ENCODE data around the gene CDC42BPA. TPM values are rescaled to one million over a fixed set of nuclear protein-coding genes. Genes with fewer than 3 reads are reported as not detected.

Gene CDC42BPA
- total and polyA plus RNA-seq, 2 donors from 2014 or later, result 11.2 to 60.7 TPM

DNA sequence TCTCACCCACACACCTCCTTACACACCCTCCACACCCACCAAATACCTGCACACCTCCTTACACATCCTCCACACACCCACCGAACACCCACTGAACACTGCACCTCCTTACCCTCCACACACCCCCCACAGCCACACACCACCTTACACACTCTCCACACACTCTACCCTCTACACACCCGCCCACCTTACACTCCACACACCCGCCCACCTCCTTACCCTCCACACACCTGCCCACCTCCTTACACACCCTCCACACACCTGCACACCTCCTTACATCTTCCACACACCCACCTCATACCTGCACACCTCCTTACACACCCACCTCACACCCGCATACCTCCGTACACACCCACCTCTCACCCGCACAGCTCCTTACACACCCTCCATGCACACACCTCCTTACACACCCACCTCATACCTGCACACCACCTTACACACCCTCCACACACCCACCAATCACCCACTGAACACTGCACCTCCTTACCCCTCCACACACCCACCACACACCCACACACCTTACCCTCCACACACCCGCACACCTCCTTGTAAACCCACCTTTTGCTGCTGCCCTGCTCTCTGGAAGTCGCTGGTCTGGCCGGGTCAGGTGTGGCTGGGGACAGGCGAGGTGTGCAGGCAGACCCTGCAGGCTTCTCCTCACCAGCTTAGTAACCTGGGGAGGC lies 339.7 kb downstream of the CDC42BPA start:
- no peak for DNase-seq
- H3K27ac ChIP-seq (ENCODE audit: low read depth in 2 of 2, low read length in 2 of 2), result no peak overlapping the region
- no peak overlapping the region for H3K4me3 ChIP-seq (ENCODE audit: low read length in 3 of 3)
- peaks cover 0 to 19% (median 18%) of the 10 kb centered on the region in 3 donors for H3K4me1 ChIP-seq (ENCODE audit: control insufficient read depth in 2 of 3, insufficient read depth in 2 of 3, low read depth in 1 of 3, low read length in 3 of 3)
- no peak for FAIRE-seq
- no peaks in the 10 kb centered on the region for H3K9me3 ChIP-seq (ENCODE audit: control insufficient read depth in 2 of 3, insufficient read depth in 1 of 3, low read length in 3 of 3)
- TF ChIP-seq, protein P1, sequence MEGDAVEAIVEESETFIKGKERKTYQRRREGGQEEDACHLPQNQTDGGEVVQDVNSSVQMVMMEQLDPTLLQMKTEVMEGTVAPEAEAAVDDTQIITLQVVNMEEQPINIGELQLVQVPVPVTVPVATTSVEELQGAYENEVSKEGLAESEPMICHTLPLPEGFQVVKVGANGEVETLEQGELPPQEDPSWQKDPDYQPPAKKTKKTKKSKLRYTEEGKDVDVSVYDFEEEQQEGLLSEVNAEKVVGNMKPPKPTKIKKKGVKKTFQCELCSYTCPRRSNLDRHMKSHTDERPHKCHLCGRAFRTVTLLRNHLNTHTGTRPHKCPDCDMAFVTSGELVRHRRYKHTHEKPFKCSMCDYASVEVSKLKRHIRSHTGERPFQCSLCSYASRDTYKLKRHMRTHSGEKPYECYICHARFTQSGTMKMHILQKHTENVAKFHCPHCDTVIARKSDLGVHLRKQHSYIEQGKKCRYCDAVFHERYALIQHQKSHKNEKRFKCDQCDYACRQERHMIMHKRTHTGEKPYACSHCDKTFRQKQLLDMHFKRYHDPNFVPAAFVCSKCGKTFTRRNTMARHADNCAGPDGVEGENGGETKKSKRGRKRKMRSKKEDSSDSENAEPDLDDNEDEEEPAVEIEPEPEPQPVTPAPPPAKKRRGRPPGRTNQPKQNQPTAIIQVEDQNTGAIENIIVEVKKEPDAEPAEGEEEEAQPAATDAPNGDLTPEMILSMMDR (IDR thresholded peaks at IDR 0.05; ENCODE audit: borderline replicate concordance, extremely low read depth, insufficient read depth), result no peak
- no peak overlapping the region for H3K9ac ChIP-seq (ENCODE audit: low read length in 3 of 3)
- H3K36me3 ChIP-seq (ENCODE audit: control insufficient read depth in 2 of 3, insufficient read depth in 3 of 3, low read length in 3 of 3), result no peaks in the 10 kb centered on the region
- H3K27me3 ChIP-seq (ENCODE audit: control insufficient read depth, insufficient read depth, low read length), result no peaks in the 10 kb centered on the region
- intact Hi-C loops (cut with DNase I), result no loop called here

DNA sequence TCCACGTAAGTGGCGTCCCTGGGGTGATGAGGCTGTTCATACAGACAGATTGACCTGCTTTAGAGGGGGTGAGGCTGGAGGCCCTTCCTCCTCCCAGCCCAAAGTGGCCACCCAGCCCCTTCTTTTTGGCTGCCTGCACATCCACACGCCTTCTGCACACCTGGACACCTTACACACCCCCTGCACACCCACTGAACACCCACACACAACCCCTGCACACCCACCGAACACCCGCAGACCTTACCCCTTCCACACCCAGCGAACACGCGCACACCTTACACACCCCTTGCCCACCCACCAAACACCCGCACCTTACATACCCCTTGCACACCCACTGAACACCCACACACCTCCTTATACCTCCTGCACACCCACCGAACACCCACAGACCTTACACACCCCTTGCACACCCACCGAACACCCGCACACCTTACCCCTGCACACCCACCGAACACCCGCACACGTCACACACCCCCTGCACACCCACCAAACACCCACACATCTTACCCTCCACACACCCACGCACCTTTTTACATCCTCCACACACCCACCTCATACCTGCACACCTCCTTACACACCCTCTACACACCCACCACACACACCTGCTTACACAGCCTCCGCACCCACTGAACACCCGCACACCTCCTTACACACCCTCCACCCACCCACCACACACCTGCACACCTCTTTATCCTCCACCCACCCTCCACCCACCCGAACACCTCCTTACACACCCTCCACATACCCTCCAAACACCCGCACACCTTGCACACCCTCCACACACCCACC lies 340.5 kb downstream of the CDC42BPA start:
- intact Hi-C loops (cut with DNase I), result no loop called here
- TF ChIP-seq, protein P1 (IDR thresholded peaks at IDR 0.05; ENCODE audit: borderline replicate concordance, extremely low read depth, insufficient read depth), result no peak
- DNase-seq, result peak in 1 of 5 donors; percentile 61
- no peak overlapping the region for H3K4me3 ChIP-seq (ENCODE audit: low read length in 3 of 3)
- no peaks in the 10 kb centered on the region for H3K9me3 ChIP-seq (ENCODE audit: control insufficient read depth in 2 of 3, insufficient read depth in 1 of 3, low read length in 3 of 3)
- H3K36me3 ChIP-seq (ENCODE audit: control insufficient read depth in 2 of 3, insufficient read depth in 3 of 3, low read length in 3 of 3), result no peaks in the 10 kb centered on the region
- no peak overlapping the region for H3K27ac ChIP-seq (ENCODE audit: low read depth in 2 of 2, low read length in 2 of 2)
- peaks cover 0 to 26% (median 22%) of the 10 kb centered on the region in 3 donors for H3K4me1 ChIP-seq (ENCODE audit: control insufficient read depth in 2 of 3, insufficient read depth in 2 of 3, low read depth in 1 of 3, low read length in 3 of 3)
- FAIRE-seq, result no peak
- no peak overlapping the region for H3K9ac ChIP-seq (ENCODE audit: low read length in 3 of 3)
- H3K27me3 ChIP-seq (ENCODE audit: control insufficient read depth, insufficient read depth, low read length), result no peaks in the 10 kb centered on the region

DNA sequence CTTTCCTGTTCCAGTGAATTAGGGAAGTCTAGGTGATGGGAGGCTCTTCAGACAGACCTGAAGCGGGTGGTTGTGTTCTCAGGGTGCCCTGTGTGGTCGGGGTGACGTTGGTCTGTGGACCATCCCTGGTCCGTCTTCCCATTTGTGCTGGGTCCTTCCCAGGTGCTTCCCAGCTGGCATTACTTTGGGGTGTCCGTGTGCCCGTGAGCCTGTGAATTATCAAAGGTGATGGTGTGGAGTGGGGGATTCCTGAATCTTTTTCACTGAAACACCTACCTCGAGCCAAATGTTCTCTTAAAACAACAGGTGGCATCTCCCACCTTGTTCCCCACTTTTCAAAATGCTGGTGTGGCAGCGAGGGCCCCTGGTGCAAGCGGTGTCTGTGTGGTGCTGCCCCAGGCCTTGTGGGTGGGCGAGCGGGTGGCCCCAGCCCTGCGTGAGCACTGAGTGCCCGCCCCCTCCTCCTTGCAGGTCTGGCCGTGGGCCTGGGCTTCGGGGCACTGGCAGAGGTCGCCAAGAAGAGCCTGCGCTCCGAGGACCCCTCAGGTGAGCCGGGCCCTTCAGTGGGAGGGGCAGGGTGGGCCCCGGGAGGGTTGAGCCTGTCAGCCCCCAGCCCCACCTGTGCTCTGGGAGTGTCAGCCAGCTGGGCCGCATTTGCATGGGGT lies 341.2 kb downstream of the CDC42BPA start:
- Histone ChIP-seq H3K4me1 (ENCODE audit: control insufficient read depth in 2 of 3, insufficient read depth in 2 of 3, low read depth in 1 of 3, low read length in 3 of 3) (peaks cover 0 to 28% (median 22%) of the 10 kb centered on the region in 3 donors), H3K9ac (ENCODE audit: low read length in 3 of 3) (no peak overlapping the region), H3K4me3 (ENCODE audit: low read length in 3 of 3) (no peak overlapping the region), H3K36me3 (ENCODE audit: control insufficient read depth in 2 of 3, insufficient read depth in 3 of 3, low read length in 3 of 3) (no peaks in the 10 kb centered on the region), H3K27ac (ENCODE audit: low read depth in 2 of 2, low read length in 2 of 2) (no peak overlapping the region), H3K9me3 (ENCODE audit: control insufficient read depth in 2 of 3, insufficient read depth in 1 of 3, low read length in 3 of 3) (no peaks in the 10 kb centered on the region), H3K27me3 (ENCODE audit: control insufficient read depth, insufficient read depth, low read length) (no peaks in the 10 kb centered on the region)
- DNase-seq (peak in 1 of 5 donors; percentile 59), FAIRE-seq (no peak)
- TF ChIP-seq, protein P1 (IDR thresholded peaks at IDR 0.05; ENCODE audit: borderline replicate concordance, extremely low read depth, insufficient read depth), result no peak
- intact Hi-C loops (cut with DNase I), result no loop called here
